ENCODE measurements around the gene EMC9.
"Not testable (repeated sequence)": the region's sequence is repeated elsewhere in the genome, so short reads cannot be mapped to it uniquely, and the experiment has no call there.

Gene EMC9

GRCh38 chr14:24110523-24110922 lies 30.9 kb downstream of the EMC9 start:
- no peak for DNase-seq (ENCODE audit: low read depth in 2 of 2, low spot score in 1 of 2)

GRCh38 chr14:24110060-24110459 lies 31.3 kb downstream of the EMC9 start:
- DNase-seq (ENCODE audit: low read depth in 2 of 2, low spot score in 1 of 2): no peak

- DNase-seq (ENCODE audit: low read depth in 2 of 2, low spot score in 1 of 2): no peak
Observed at GRCh38 chr14:24108336-24108874, 33.0 kb downstream of the EMC9 start.

GRCh38 chr14:24106672-24107271 lies 34.6 kb downstream of the EMC9 start:
- DNase-seq (ENCODE audit: low read depth in 2 of 2, low spot score in 1 of 2): no peak

GRCh38 chr14:24105609-24106239 lies 35.7 kb downstream of the EMC9 start:
- DNase-seq (ENCODE audit: low read depth in 2 of 2, low spot score in 1 of 2): not testable (repeated sequence)

- no peak for DNase-seq (ENCODE audit: low read depth in 2 of 2, low spot score in 1 of 2)
Observed at GRCh38 chr14:24103451-24103850, 37.9 kb downstream of the EMC9 start.

- DNase-seq (ENCODE audit: low read depth in 2 of 2, low spot score in 1 of 2): no peak
Observed at GRCh38 chr14:24102357-24103048, 38.9 kb downstream of the EMC9 start.

- no peak for DNase-seq (ENCODE audit: low read depth in 2 of 2, low spot score in 1 of 2)
Observed at GRCh38 chr14:24100982-24101494, 40.4 kb downstream of the EMC9 start.

GRCh38 chr14:24100197-24100981 lies 41.0 kb downstream of the EMC9 start:
- DNase-seq (ENCODE audit: low read depth in 2 of 2, low spot score in 1 of 2): no peak

GRCh38 chr14:24098927-24099813 lies 42.2 kb downstream of the EMC9 start:
- DNase-seq (ENCODE audit: low read depth in 2 of 2, low spot score in 1 of 2): no peak

- DNase-seq (ENCODE audit: low read depth in 2 of 2, low spot score in 1 of 2): no peak
Observed at GRCh38 chr14:24098229-24098926, 43.0 kb downstream of the EMC9 start.

GRCh38 chr14:24096545-24097181 lies 44.7 kb downstream of the EMC9 start:
- DNase-seq (ENCODE audit: low read depth in 2 of 2, low spot score in 1 of 2): no peak

GRCh38 chr14:24095271-24096068 lies 45.9 kb downstream of the EMC9 start:
- DNase-seq (ENCODE audit: low read depth in 2 of 2, low spot score in 1 of 2): no peak

- DNase-seq (ENCODE audit: low read depth in 2 of 2, low spot score in 1 of 2): no peak
Observed at GRCh38 chr14:24094841-24095270, 46.5 kb downstream of the EMC9 start.

- peak; percentile 30 to 55 for DNase-seq (ENCODE audit: low read depth in 2 of 2, low spot score in 1 of 2)
Observed at GRCh38 chr14:24093901-24094840, 47.2 kb downstream of the EMC9 start, which contains the start of gene PCK2. PCK2 (plus strand) TSS chr14:24094311; CDS start chr14:24094406, 95 bp downstream.

GRCh38 chr14:24093207-24093900 lies 48.0 kb downstream of the EMC9 start:
- no peak for DNase-seq (ENCODE audit: low read depth in 2 of 2, low spot score in 1 of 2)
